ENCODE measurements around the gene MFRP.

DNA sequence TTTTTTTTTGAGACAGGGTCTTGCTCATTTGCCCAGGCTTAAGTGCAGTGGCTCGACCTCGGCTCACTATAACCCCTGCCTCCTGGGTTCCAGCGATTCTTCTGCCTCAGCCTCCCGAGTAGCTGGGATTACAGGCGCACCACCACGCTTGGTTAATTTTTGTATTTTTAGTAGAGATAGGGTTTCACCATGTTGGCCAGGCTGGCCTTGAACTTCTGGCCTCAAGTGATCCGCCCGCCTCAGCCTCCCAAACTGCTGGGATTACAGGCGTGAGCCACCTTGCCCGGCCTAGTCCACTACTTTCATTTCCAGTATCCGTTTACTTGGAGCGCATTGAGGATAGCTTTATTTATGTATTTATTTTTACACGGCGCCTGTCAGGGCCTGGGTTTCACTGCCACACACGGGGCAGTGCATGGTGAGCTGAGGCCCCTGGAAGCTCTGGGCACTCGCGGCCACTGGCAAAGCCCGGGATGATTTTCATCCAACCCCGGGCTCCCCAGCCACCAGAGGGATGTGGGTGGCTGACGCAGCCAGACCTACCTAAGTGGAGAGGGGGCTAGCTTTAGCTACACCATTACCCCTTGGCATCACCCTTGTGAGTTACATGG, 23.5 kb downstream of the MFRP start:
- TF ChIP-seq, protein P1, sequence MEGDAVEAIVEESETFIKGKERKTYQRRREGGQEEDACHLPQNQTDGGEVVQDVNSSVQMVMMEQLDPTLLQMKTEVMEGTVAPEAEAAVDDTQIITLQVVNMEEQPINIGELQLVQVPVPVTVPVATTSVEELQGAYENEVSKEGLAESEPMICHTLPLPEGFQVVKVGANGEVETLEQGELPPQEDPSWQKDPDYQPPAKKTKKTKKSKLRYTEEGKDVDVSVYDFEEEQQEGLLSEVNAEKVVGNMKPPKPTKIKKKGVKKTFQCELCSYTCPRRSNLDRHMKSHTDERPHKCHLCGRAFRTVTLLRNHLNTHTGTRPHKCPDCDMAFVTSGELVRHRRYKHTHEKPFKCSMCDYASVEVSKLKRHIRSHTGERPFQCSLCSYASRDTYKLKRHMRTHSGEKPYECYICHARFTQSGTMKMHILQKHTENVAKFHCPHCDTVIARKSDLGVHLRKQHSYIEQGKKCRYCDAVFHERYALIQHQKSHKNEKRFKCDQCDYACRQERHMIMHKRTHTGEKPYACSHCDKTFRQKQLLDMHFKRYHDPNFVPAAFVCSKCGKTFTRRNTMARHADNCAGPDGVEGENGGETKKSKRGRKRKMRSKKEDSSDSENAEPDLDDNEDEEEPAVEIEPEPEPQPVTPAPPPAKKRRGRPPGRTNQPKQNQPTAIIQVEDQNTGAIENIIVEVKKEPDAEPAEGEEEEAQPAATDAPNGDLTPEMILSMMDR (conservative IDR thresholded peaks at IDR 0.05; ENCODE audit: low read depth, low read length) = no peak
- no peak for TF ChIP-seq EZH2 (IDR thresholded peaks at IDR 0.05; ENCODE audit: low read length, unreplicated experiment)
